Upper lobe of right lung (tissue), 1 donor: ENCODE results near the gene MKS1. TPM values are rescaled to one million over a fixed set of nuclear protein-coding genes. Genes with fewer than 3 reads are reported as not detected.
A peak's percentile ranks its signal among the peaks of the same experiment; 100 is the strongest.

Experiments used
- ATAC-seq: fragments of 200-7000 bp; cut with Tn5 transposase; one replicate; pipeline ENCODE4 v1.9.1; 2020; ENCODE audit warnings: mild to moderate bottlenecking, moderate library complexity
- DNase-seq: peaks from one replicate; pipeline ENCODE4 v3.0.0-alpha.2; 2020
- H3K27ac ChIP-seq: fragments of 200-600 bp; one replicate; pipeline ENCODE4 v1.8.0; 2022
- H3K27me3 ChIP-seq: fragments of 200-600 bp; one replicate; pipeline ENCODE4 v1.8.0; 2022; ENCODE audit warnings: mild to moderate bottlenecking
- H3K36me3 ChIP-seq: fragments of 200-600 bp; one replicate; pipeline ENCODE4 v1.8.0; 2022
- H3K4me1 ChIP-seq: fragments of 200-600 bp; one replicate; pipeline ENCODE4 v1.8.0; 2022
- H3K4me3 ChIP-seq: fragments of 200-600 bp; one replicate; pipeline ENCODE4 v1.8.0; 2022; ENCODE audit warnings: mild to moderate bottlenecking
- H3K9me3 ChIP-seq: fragments of 200-600 bp; one replicate; pipeline ENCODE4 v1.8.0; 2022
- intact Hi-C: fragments of 100-400 bp; cut with DNase I; formaldehyde crosslinking; loops from one replicate; pipeline ENCODE4 v1.11.0; 2022
- total RNA-seq: library from RNA; stranded (reverse); fragmentation: NEBNext Ultra II Directional; extraction: Animal tissue kit (Norgen Biotek cat#: 25700); gene quantifications from one replicate; pipeline ENCODE4 v1.2.1, GENCODE V29; 2021
- TF ChIP-seq, protein P1 (sequence below): fragments of 200-600 bp; IDR thresholded peaks from one replicate; pipeline ENCODE4 v1.8.0; 2022; ENCODE audit warnings: antibody characterized with exemption
- donor health status: DM: no; HTN: yes; CAD: no; lungs with severe emphysema.

Gene MKS1
- total RNA-seq, 1 donor from 2014 or later: 15.9 TPM

DNA sequence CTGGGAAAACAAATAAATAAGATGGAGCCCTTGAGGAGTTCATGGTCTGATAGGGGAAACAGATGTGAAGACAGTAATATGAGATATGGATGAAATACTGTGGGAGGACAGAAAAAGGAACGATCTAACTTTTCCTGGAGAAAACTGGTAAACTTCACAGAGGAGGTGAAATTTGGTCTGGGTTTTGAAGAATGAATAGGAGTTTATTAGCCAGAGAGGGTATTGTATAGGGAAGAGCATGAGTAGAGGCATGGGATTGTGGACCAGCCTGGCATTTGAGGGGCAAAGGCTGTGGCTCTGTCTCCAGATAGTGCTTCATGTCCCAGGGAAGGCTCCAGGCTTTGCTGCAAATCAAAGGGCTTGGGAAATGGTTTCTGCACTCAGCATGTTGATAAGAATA is 20.9 kb upstream of the MKS1 start:
- Histone ChIP-seq H3K9me3 (no peaks in the 10 kb centered on the region), H3K36me3 (no peaks in the 10 kb centered on the region), H3K4me1 (no peaks in the 10 kb centered on the region), H3K27me3 (peaks cover 26% of the 10 kb centered on the region), H3K27ac (no peak overlapping the region), H3K4me3 (no peak overlapping the region)
- TF ChIP-seq, protein P1, sequence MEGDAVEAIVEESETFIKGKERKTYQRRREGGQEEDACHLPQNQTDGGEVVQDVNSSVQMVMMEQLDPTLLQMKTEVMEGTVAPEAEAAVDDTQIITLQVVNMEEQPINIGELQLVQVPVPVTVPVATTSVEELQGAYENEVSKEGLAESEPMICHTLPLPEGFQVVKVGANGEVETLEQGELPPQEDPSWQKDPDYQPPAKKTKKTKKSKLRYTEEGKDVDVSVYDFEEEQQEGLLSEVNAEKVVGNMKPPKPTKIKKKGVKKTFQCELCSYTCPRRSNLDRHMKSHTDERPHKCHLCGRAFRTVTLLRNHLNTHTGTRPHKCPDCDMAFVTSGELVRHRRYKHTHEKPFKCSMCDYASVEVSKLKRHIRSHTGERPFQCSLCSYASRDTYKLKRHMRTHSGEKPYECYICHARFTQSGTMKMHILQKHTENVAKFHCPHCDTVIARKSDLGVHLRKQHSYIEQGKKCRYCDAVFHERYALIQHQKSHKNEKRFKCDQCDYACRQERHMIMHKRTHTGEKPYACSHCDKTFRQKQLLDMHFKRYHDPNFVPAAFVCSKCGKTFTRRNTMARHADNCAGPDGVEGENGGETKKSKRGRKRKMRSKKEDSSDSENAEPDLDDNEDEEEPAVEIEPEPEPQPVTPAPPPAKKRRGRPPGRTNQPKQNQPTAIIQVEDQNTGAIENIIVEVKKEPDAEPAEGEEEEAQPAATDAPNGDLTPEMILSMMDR: no peak
- DNase-seq (no peak), ATAC-seq (no peak)
- intact Hi-C loops: no loop called here

DNA sequence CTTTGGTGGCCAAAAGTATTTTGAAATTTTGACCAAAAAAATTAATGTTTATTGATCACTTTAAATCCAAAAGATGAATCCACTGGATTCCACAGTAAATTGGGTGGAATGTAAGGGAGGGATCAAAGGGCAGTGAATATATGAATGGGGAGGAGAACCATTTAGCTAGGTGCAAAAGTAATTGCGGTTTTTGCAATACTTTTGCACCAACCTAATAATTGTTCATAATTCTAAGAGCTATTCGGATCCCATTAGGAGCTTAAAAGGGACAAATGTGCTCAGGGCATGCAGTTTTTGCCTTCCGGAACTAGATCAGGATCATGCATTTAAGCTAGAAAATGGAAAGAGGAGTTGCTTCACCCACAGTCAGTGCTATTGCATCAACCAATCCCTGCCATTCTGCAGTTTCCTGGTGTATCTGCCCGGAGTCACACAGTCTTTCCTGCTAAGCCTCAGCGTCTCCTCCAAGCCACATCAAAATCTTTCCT is 19.1 kb upstream of the MKS1 start, which contains the start of gene LPO:
LPO (plus strand) TSS at position 438 of the 488 bp plus-strand sequence. CDS start 4,396 bp downstream, outside the sequence.
- Histone ChIP-seq H3K4me1 (no peaks in the 10 kb centered on the region), H3K27ac (no peak within 1 kb of the TSS), H3K27me3 (peaks cover 26% of the 10 kb centered on the region), H3K4me3 (no peak within 1 kb of the TSS), H3K9me3 (no peaks in the 10 kb centered on the region), H3K36me3 (no peaks in the 10 kb centered on the region)
- DNase-seq (no peak), ATAC-seq (no peak)
- intact Hi-C loops: no loop called here
- TF ChIP-seq, protein P1: no peak

DNA sequence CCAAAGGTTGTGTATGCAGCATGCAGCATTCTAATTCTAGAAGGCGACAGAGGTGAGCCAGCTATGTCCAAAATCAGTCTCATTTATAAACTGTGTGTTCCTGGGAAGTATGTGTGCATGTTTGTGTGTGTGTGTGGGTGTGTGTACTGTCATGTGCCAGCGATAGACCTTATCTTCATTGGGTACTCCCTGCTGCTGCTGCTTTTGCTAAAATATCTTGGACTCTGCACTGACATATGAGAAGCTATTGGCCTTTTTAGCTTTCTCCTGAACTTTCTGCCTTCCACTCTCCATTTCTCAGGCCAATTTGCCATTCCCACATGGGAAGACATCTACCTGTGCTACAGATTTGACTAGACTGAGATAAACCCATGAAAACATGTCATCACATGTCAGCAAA is 17.3 kb upstream of the MKS1 start:
- no peaks in the 10 kb centered on the region for H3K36me3 ChIP-seq

DNA sequence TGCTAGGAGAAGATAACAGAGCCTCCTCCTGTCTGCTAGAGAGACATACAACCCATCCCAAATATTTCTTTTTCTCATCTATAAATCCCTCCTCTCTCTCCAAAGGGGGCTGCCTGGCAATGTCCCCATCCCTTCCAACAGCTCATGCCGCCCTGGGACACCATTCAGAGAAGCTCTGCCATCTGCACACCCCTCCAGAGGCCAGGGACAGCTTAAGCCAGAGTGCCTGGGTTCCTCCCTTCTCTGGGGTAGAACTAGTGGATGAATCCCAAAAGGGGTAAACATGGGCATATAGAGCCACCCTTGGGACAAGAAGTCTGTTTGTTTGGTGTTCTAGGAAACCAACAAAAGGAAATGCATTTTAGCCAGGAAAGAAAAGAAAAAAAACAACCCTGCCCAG is 16.8 kb upstream of the MKS1 start:
- no peak overlapping the region for H3K27ac ChIP-seq
- H3K27me3 ChIP-seq: peaks cover 13% of the 10 kb centered on the region
- H3K4me3 ChIP-seq: no peak overlapping the region
- no peaks in the 10 kb centered on the region for H3K36me3 ChIP-seq
- H3K9me3 ChIP-seq: no peaks in the 10 kb centered on the region
- no peak for DNase-seq
- TF ChIP-seq, protein P1: no peak
- intact Hi-C loops: no loop called here
- peaks cover 4% of the 10 kb centered on the region for H3K4me1 ChIP-seq
- no peak for ATAC-seq

More for the DNA sequence above, 17.3 kb upstream of the MKS1 start:
- Histone ChIP-seq H3K27ac (no peak overlapping the region), H3K4me1 (peaks cover 4% of the 10 kb centered on the region), H3K4me3 (no peak overlapping the region), H3K9me3 (no peaks in the 10 kb centered on the region), H3K27me3 (peaks cover 19% of the 10 kb centered on the region)
- no peak for ATAC-seq
- intact Hi-C loops: no loop called here
- TF ChIP-seq, protein P1: no peak
- DNase-seq: no peak

DNA sequence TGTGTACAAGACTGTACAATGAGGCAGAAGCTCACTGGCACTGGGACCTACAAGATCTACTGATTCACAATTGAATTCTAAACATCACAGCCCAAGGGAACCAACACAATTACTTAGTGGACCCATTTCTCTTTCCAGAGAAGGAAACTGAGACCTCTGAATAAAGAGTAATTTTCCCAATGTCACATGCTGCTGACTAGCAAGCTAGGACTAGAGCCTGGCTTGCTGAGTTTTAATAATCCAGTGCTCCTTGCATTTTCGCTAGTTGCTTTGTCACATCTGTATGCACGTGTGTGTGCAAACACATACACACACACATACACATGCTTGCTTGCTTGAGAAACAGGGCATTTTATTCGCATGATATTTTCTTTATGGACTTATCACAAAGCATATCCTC is 15.5 kb upstream of the MKS1 start:
- H3K27ac ChIP-seq: no peak overlapping the region
- peaks cover 10% of the 10 kb centered on the region for H3K27me3 ChIP-seq
- DNase-seq: no peak
- peaks cover 4% of the 10 kb centered on the region for H3K4me1 ChIP-seq
- no peak for ATAC-seq
- intact Hi-C loops: no loop called here
- no peaks in the 10 kb centered on the region for H3K36me3 ChIP-seq
- no peaks in the 10 kb centered on the region for H3K9me3 ChIP-seq
- TF ChIP-seq, protein P1: no peak
- H3K4me3 ChIP-seq: no peak overlapping the region

DNA sequence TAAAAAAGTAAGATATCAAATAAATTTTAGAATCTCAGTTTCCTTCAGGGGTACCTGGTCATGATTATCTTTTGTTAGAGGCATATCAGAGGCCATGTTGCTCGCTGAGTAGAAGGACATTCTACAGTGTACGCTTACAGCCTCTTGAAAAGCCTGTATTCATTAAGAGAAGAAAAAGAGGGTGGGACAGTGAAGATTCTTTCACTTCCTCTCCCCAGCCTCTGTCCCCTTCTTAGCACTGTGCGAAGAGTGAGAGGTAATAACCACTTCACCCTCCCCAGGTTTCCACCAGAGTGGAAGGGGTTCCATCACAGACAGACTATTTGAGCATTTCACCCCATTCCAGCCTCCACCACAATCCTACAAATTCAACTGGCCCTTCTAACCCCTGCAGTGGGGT is 14.5 kb upstream of the MKS1 start:
- no peaks in the 10 kb centered on the region for H3K9me3 ChIP-seq
- H3K4me3 ChIP-seq: no peak overlapping the region
- H3K27ac ChIP-seq: no peak overlapping the region
- H3K4me1 ChIP-seq: peaks cover 4% of the 10 kb centered on the region
- peak; percentile 64 for ATAC-seq
- H3K27me3 ChIP-seq: peaks cover 10% of the 10 kb centered on the region
- no peak for DNase-seq
- no peaks in the 10 kb centered on the region for H3K36me3 ChIP-seq
- TF ChIP-seq, protein P1: no peak
- intact Hi-C loops: no loop called here
